ENCODE measurements around the gene LRRC9. TPM values are rescaled to one million over a fixed set of nuclear protein-coding genes. Genes with fewer than 3 reads are reported as not detected.

LRRC9 gene
- total RNA-seq, 1 donor from 2014 or later: 0.38 TPM

DNA sequence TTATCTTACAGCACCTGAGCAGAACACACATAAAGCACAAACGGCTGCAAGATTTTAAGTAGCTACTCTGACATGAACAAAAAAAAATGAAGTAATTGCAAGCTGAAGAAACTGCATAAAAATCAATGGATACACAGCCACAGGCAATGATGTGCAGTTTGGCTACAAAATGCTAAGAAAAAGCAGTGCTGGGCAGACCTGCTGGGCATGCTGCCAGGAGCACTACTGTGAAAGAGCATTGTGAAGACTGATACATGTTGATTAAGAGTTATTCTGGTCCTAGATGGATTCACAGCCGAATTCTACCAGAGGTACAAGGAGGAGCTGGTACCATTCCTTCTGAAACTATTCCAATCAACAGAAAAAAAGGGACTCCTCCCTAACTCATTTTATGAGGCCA lies 29.3 kb upstream of the LRRC9 start:
- Mint-ChIP-seq H3K36me3 (ENCODE audit: low read depth, unreplicated experiment) (no peaks in the 10 kb centered on the region), H3K9me3 (ENCODE audit: unreplicated experiment) (no peaks in the 10 kb centered on the region), H3K4me3 (ENCODE audit: unreplicated experiment) (no peak overlapping the region), H3K4me1 (ENCODE audit: unreplicated experiment) (no peaks in the 10 kb centered on the region), H3K27ac (ENCODE audit: unreplicated experiment) (no peak overlapping the region), H3K27me3 (ENCODE audit: unreplicated experiment) (peaks cover 1% of the 10 kb centered on the region)
- no peak for TF ChIP-seq CTCF (IDR thresholded peaks at IDR 0.05; ENCODE audit: unreplicated experiment)
- no peak for DNase-seq (ENCODE audit: low spot score)

DNA sequence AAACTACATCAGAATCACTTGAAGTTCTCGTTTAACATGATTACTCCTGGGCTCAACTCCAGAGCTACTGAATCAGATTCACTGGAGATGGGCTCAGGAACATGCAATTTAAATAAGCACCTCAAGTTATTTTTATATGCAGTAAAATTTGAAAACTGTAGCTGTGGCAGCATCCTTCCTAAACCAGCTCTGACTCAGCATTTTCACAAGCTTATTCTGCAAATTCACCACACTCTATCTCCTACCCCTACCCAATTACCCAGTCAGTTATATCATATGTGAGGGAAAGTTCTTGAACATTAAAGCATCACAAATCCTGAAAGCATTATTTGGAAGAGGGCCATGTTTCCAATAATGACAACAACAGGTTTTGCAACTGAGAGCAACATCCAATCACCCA lies 24.2 kb upstream of the LRRC9 start:
- Mint-ChIP-seq H3K27me3 (ENCODE audit: unreplicated experiment) (no peaks in the 10 kb centered on the region), H3K36me3 (ENCODE audit: low read depth, unreplicated experiment) (no peaks in the 10 kb centered on the region), H3K27ac (ENCODE audit: unreplicated experiment) (no peak overlapping the region), H3K9me3 (ENCODE audit: unreplicated experiment) (no peaks in the 10 kb centered on the region), H3K4me1 (ENCODE audit: unreplicated experiment) (peaks cover 2% of the 10 kb centered on the region), H3K4me3 (ENCODE audit: unreplicated experiment) (no peak overlapping the region)
- DNase-seq (ENCODE audit: low spot score): no peak
- no peak for TF ChIP-seq CTCF (IDR thresholded peaks at IDR 0.05; ENCODE audit: unreplicated experiment)

- H3K27me3 Mint-ChIP-seq (ENCODE audit: unreplicated experiment): no peaks in the 10 kb centered on the region
- no peak overlapping the region for H3K4me3 Mint-ChIP-seq (ENCODE audit: unreplicated experiment)
- no peak overlapping the region for H3K27ac Mint-ChIP-seq (ENCODE audit: unreplicated experiment)
- peak; percentile 53 for DNase-seq (ENCODE audit: low spot score)
- TF ChIP-seq CTCF (IDR thresholded peaks at IDR 0.05; ENCODE audit: unreplicated experiment): peak; percentile 55
- H3K9me3 Mint-ChIP-seq (ENCODE audit: unreplicated experiment): no peaks in the 10 kb centered on the region
- peaks cover 2% of the 10 kb centered on the region for H3K4me1 Mint-ChIP-seq (ENCODE audit: unreplicated experiment)
- no peaks in the 10 kb centered on the region for H3K36me3 Mint-ChIP-seq (ENCODE audit: low read depth, unreplicated experiment)
These were observed 22.1 kb upstream of the LRRC9 start for GRCh38 chr14:59897757-59898383.

GRCh38 chr14:59900556-59900955 lies 19.4 kb upstream of the LRRC9 start:
- Mint-ChIP-seq H3K4me3 (ENCODE audit: unreplicated experiment) (no peak overlapping the region), H3K27ac (ENCODE audit: unreplicated experiment) (no peak overlapping the region), H3K27me3 (ENCODE audit: unreplicated experiment) (no peaks in the 10 kb centered on the region), H3K9me3 (ENCODE audit: unreplicated experiment) (no peaks in the 10 kb centered on the region), H3K36me3 (ENCODE audit: low read depth, unreplicated experiment) (no peaks in the 10 kb centered on the region), H3K4me1 (ENCODE audit: unreplicated experiment) (peaks cover 2% of the 10 kb centered on the region)
- TF ChIP-seq CTCF (IDR thresholded peaks at IDR 0.05; ENCODE audit: unreplicated experiment): no peak
- no peak for DNase-seq (ENCODE audit: low spot score)

DNA sequence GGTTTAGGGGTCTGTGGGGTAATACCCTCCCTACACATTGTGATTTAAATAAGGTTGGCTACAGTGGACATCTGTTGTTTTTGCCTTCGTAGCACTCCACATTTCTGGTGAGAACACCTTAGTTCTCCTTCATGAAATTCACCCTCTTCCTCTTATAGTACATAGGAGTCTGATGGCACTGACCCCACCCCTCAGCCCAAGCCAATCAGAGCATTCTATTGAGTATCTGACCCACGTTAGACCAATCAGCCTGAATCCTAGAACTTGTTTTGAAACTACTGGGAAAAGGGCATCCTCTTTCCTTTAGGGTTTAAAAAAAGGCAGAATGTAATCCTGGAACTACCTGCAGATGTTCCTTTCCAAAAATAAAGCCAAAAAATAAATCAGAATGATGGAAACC lies 15.8 kb upstream of the LRRC9 start:
- Mint-ChIP-seq H3K4me1 (ENCODE audit: unreplicated experiment) (peaks cover 2% of the 10 kb centered on the region), H3K27ac (ENCODE audit: unreplicated experiment) (no peak overlapping the region), H3K4me3 (ENCODE audit: unreplicated experiment) (no peak overlapping the region), H3K9me3 (ENCODE audit: unreplicated experiment) (no peaks in the 10 kb centered on the region), H3K36me3 (ENCODE audit: low read depth, unreplicated experiment) (no peaks in the 10 kb centered on the region), H3K27me3 (ENCODE audit: unreplicated experiment) (no peaks in the 10 kb centered on the region)
- TF ChIP-seq CTCF (IDR thresholded peaks at IDR 0.05; ENCODE audit: unreplicated experiment): no peak
- no peak for DNase-seq (ENCODE audit: low spot score)

All from endothelial cell (in vitro differentiated cells).